ENCODE results near the gene SELENBP1.
"Not testable (repeated sequence)": the region's sequence is repeated elsewhere in the genome, so short reads cannot be mapped to it uniquely, and the experiment has no call there.

The SELENBP1 gene

GRCh38 chr1:151384584-151384983 lies 12.1 kb upstream of the SELENBP1 start:
- no peak for DNase-seq (ENCODE audit: insufficient read length, low spot score)
- FAIRE-seq = no peak

- DNase-seq (ENCODE audit: insufficient read length, low spot score) (no peak), FAIRE-seq (no peak)
Observed at GRCh38 chr1:151377150-151377884, 4.8 kb upstream of the SELENBP1 start.

- no peak for DNase-seq (ENCODE audit: insufficient read length, low spot score)
- no peak for FAIRE-seq
Observed at GRCh38 chr1:151373196-151373595, 691 bp upstream of the SELENBP1 start.

- FAIRE-seq = no peak
- no peak for DNase-seq (ENCODE audit: insufficient read length, low spot score)
Observed at GRCh38 chr1:151371370-151372057, 991 bp downstream of the SELENBP1 start.

GRCh38 chr1:151370211-151370911 lies 2.1 kb downstream of the SELENBP1 start:
- no peak for FAIRE-seq
- DNase-seq (ENCODE audit: insufficient read length, low spot score) = no peak

GRCh38 chr1:151369621-151370048 lies 2.9 kb downstream of the SELENBP1 start:
- FAIRE-seq (no peak), DNase-seq (ENCODE audit: insufficient read length, low spot score) (no peak)

- FAIRE-seq = no peak
- no peak for DNase-seq (ENCODE audit: insufficient read length, low spot score)
Observed at GRCh38 chr1:151369302-151369610, 3.2 kb downstream of the SELENBP1 start.

GRCh38 chr1:151368393-151369301 lies 3.9 kb downstream of the SELENBP1 start:
- no peak for FAIRE-seq
- no peak for DNase-seq (ENCODE audit: insufficient read length, low spot score)

GRCh38 chr1:151367658-151368392 lies 4.7 kb downstream of the SELENBP1 start:
- no peak for DNase-seq (ENCODE audit: insufficient read length, low spot score)
- FAIRE-seq = no peak

- FAIRE-seq (no peak), DNase-seq (ENCODE audit: insufficient read length, low spot score) (no peak)
Observed at GRCh38 chr1:151364996-151365395, 7.5 kb downstream of the SELENBP1 start.

- FAIRE-seq = no peak
Observed at GRCh38 chr1:151362308-151363155, 10.0 kb downstream of the SELENBP1 start.

GRCh38 chr1:151361883-151362282 lies 10.6 kb downstream of the SELENBP1 start:
- DNase-seq (ENCODE audit: insufficient read length, low spot score) (no peak), FAIRE-seq (no peak)

More at GRCh38 chr1:151362308-151363155, 10.0 kb downstream of the SELENBP1 start:
- no peak for DNase-seq (ENCODE audit: insufficient read length, low spot score)

- no peak for FAIRE-seq
- DNase-seq (ENCODE audit: insufficient read length, low spot score) = no peak
Observed at GRCh38 chr1:151356696-151357095, 15.8 kb downstream of the SELENBP1 start.

GRCh38 chr1:151352021-151352718 lies 20.3 kb downstream of the SELENBP1 start:
- no peak for DNase-seq (ENCODE audit: insufficient read length, low spot score)
- FAIRE-seq = no peak

- FAIRE-seq; DNase-seq (ENCODE audit: insufficient read length, low spot score): not testable (repeated sequence)
Observed at GRCh38 chr1:151350323-151350722, 22.2 kb downstream of the SELENBP1 start.

- FAIRE-seq (no peak), DNase-seq (ENCODE audit: insufficient read length, low spot score) (no peak)
Observed at GRCh38 chr1:151347523-151348246, 24.8 kb downstream of the SELENBP1 start.

GRCh38 chr1:151346769-151347522 lies 25.6 kb downstream of the SELENBP1 start, which contains the start of gene RFX5:
RFX5 (minus strand) TSS chr1:151347252; CDS start chr1:151346320, 932 bp downstream.
- FAIRE-seq (peak; percentile 89), DNase-seq (ENCODE audit: insufficient read length, low spot score) (peak; percentile 69)

Measured in GM19239 (cell line).